GM18909 (cell line): ENCODE results near the gene OR1F1.
"Not testable (repeated sequence)": the region's sequence is repeated elsewhere in the genome, so short reads cannot be mapped to it uniquely, and the experiment has no call there.

Experiments
- ATAC-seq: cut with Tn5 transposase; IDR thresholded peaks from one replicate; pipeline ENCODE4 v1.9.1; 2021; ENCODE audit warnings: mild to moderate bottlenecking; ENCODE audit not compliant: unreplicated experiment, poor library complexity

Gene OR1F1

DNA sequence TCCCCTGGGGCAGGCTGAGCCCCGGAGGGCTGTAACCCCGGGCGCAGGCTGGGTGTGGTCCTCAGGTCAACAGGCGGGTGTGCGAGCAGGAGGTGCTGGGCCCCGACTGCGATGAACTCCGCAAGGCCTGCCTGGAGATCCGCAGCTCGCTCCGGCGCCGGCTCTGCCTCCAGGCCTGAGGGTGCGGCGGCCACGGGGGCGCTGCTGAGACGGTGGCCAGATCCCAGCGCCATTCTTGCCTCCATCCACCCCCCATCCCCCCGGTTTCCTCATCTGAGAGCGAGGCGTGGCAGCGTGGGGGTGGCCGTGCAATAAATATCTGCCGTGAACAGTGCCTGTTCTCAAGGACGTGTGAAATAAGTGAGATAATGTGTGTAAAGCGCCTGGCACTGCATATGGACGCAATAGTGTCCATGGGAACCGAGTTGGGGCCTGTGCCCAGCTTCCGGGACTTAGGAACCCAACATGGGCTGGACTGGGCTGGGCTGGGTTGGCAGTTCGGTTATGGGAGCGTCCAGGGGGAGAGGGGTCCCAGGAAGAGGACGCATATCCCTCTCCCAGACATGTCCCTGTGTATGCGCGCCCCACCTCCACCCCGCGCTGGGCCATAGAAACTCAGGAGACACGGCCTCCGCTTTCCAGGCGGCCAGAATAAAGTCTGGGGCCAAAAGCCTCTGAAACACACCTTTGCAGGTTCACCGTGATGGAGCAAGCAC lies 38.2 kb upstream of the OR1F1 start:
- ATAC-seq: peak; percentile 25

DNA sequence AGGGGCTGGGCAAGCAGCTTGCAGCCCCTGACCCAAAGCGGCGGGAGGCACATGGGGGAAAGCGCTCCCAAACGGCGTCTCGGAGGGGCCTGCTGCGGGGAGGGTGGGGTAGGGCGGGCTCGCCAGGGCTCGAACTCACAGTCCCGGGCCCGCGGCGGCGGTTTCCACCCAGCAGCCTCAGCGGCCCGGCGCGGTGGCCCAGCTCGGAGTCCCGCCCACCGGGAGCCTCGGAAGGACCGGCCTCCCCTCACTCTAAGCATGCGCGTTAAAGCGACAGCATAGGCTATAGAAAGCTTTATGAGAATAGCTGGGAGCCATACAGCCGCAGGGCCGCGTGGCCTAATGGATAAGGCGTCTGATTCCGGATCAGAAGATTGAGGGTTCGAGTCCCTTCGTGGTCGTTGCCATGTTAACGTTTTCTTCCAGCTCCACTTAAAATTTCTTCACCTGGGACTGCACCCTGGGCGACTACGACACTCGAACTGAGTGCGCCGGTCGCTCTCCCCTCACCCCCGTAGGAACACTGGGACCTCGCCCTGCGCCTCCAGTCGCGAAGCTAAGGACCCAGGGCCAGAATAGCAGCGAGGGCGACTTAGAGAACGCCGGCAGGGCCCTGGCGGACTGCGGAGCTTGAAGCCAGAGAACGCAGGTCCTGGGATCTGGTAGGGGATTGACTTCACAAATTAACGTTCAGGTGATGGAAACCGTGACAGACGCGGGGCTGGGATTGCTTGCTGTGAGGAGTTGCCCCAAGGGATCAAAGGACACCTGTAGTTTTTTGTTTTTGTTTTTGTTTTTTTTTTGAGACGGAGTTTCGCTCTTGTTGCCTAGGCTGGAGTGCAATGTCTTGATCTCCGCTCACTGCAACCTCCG lies 37.4 kb upstream of the OR1F1 start:
- peak; percentile 75 for ATAC-seq

DNA sequence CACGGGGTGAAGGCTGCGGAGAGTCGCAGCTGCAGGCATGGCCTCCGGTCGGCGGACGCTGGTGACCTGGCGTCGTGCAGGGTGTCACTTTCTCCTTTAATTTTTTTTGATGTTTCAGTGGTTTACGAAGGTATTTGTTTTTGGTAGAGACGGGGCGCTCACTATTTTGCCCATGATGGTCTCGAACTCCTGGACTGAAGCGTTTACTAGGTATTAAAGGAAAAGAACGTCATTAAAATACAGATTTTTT lies 36.1 kb upstream of the OR1F1 start:
- no peak for ATAC-seq

DNA sequence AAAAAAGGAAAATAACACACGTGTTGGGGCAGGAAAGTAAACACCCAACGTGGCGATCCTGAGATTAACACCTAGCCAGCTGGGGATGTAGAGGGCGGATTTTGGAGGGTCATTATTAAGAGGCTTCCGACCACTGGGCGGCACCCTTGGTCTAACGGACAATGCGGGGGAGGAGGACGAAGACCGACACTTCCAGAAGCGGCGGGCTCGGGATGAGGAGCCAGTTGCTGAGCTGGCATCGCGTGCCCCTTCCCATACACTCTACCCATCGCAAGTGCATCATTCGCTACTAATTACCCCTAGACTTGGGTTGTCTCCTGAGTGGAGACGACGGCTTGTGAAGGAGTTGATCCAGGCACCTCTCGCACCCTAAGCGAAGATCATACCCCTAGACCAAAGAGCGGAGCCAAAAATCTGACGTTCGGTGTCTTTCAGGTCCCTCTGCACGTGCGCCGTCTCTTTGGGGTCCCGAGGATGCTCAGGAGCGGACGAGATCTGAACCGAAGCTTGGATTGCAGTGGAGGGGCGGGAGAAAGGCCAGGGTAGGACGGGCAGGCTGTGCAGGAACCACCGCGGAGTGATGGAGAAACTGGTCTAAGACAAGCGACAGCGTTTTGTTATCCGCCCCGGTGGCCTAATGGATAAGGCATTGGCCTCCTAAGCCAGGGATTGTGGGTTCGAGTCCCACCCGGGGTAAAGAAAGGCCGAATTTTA lies 35.6 kb upstream of the OR1F1 start:
- ATAC-seq: no peak

DNA sequence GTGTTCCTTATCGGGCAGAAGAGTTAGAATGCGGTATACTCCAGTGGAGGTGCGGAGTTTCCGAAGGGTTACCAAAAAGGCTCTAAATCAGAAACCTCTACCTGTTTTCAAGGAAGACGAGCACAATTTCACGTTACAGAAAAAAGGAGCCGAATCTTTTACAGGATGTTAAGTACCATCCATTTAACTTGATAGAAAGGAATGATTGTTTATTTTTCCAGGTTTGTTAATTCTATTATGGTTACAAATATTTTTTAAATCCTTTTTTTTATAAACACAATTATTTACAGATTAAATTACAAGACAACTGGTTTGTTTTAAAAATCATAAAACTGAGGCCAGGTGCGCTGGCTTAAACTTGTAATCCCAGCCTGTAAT lies 35.0 kb upstream of the OR1F1 start:
- ATAC-seq: no peak

DNA sequence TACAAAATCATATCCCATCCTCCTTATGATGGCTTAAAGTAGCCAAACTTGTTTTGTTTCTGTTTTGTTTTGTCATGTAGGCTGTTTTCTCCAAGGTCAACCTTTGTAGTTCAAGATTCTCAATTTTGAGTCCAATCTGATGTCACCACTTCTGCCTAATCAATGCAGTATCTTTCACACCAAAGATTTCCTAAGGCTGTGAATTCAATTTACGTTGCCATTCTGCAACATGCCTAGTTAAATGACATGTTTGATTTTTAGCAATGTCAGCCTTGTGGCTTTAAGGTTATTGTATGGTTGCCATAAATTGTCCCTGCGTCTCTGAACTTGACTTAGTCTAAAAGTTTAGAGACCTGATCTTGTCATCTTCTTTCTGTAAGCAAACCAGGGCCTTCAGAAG lies 32.8 kb upstream of the OR1F1 start:
- ATAC-seq: no peak

DNA sequence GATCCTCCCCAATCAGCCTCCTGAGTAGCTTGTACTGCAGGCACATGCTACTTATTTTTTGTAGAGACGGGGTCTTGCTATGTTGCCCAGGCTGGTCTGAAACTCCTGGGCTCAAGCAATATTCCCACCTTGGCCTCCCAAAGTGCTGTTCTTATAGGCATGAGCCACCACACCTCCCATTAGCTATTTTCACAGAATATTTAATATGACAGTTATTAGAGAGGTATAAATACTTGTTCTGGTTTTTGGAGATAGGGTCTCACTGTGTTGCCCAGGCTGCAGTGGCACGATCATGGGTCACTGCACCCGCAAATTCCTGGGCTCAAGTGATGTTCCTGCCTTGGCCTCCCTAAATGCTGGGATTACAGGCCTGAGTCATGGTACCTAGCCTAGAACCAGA lies 32.0 kb upstream of the OR1F1 start:
- no peak for ATAC-seq

DNA sequence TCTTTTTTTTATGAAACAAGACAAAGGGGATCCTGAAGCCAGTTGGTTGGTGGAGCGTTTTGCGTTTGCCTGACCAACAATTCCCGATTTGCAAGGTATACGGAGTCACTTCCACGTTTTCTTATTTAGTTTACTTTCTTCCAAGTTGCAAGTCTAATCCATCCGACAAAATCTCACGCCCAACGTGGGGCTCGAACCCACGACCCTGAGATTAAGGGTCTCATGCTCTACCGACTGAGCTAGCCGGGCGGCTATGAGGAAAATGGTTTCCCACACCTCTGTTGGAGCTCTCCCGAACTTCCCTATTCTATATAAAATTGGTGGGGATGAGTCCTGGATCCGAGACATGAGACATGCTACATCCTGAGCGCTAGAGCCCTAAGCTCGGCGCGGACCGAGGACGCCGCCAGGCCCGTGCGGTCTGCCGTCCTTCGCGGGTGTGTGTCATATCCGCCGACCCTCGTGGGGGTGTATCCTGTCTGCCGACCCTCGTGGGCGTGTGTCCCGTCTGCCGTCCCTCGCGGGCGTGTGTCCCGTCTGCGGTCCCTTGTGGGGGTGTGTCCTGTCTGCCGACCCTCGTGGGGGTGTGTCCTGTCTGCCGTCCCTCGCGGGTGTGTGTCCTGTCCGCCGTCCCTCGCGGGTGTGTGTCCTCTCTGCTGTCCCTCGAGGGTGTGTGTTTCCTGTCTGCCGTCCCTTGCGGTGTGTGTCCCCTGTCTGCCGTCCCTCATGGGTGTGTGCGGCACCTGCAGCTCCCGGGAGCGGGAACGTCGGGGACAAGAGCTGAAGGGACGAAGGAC lies 30.6 kb upstream of the OR1F1 start:
- ATAC-seq: no peak

DNA sequence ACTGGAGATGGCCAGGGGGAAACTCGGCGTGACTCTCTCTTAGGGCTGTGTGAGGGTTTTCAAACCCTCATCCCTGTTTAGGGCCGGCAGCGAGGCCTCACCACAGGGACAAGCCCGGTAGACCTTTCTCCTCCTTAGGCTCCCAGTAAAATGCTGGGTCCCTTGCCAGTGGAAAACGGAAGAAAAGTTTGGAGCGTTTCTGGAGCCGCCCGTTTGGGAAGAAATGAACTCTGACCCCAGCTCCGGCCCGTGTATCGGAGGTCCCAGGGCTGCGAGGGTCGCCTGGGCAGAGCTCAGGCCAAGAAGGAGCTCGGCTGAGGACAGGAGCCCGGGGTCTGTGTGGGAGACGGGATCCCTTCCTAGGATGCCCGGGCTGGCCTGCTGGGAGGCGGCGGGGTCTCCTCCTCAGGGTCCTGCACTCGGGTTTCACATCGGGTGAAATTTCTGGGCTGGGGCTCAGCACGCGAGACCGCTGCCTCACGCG lies 29.9 kb upstream of the OR1F1 start:
- ATAC-seq: peak; percentile 2

DNA sequence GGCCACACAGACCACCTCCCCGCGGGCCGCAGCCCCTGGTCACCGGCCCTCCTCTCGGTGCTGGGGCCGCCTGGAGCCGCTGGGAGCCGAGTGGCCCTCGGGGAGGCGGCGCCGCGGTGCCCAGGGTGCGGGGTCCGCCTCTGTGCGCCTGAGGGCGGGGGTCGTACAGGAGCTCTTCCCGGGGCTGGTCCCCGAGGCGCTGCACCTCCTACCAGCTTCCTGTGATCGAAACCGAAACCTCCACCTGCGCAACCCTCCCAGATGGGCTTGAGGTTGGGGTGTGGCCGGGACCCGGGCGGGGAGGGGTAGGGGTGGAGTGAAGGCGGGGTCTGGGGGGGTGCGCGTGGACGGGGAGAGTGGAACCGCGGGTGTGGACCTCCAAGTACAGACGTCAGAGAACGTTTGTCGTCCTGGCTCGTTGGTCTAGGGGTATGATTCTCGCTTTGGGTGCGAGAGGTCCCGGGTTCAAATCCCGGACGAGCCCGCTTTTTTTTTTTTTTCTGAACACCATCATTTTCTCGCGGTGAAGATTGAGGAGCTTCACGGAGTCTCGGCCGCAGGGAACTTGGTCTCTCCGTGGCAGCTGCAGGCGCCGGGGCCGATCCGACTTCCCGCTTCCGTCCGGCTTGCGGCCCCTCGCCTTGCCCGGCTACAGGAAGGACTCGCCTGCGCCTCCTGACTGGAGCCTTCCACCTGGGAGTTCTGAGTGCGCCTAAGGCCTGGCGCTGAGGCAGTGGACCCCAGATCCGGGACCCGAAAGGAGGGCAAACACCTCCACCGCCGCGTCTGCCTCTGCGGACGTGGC lies 29.3 kb upstream of the OR1F1 start:
- peak; percentile 39 for ATAC-seq

DNA sequence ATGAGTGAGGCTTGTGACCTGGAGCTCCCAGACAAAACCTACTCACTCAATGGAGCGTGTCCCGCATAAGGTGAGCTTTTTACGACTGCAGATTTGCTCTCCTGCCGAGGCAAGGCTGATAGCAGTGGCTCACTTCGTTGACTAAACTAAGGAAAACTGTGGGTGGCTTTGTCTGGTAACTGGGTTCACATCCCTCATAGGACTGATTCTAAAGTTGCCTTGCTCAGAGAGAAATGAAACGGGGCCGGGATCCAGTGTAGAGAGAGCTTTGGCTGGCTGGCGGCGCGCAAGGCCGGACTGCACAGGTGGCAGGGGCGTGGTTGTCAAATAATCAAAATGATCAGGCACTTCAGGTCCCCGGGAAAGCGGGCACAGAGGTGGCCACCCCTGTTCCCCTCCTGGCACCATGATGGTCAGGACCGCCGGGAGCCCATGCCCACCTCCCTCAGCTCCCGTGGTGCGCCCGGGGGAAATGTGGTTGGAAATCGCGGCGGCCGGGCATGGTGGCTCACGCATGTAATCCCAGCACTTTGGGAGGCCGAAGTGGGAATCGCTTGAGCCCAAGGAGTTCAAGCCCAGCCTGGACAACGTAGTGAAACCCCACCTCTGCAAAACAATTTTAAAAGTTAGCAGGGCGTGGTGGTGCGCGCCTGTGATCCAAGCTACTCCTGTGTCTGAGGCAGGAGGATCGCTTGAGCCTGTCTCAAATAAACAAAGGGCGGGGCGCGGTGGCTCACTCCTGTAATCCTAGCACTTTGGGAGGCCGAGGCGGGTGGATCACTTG lies 26.6 kb upstream of the OR1F1 start:
- no peak for ATAC-seq

DNA sequence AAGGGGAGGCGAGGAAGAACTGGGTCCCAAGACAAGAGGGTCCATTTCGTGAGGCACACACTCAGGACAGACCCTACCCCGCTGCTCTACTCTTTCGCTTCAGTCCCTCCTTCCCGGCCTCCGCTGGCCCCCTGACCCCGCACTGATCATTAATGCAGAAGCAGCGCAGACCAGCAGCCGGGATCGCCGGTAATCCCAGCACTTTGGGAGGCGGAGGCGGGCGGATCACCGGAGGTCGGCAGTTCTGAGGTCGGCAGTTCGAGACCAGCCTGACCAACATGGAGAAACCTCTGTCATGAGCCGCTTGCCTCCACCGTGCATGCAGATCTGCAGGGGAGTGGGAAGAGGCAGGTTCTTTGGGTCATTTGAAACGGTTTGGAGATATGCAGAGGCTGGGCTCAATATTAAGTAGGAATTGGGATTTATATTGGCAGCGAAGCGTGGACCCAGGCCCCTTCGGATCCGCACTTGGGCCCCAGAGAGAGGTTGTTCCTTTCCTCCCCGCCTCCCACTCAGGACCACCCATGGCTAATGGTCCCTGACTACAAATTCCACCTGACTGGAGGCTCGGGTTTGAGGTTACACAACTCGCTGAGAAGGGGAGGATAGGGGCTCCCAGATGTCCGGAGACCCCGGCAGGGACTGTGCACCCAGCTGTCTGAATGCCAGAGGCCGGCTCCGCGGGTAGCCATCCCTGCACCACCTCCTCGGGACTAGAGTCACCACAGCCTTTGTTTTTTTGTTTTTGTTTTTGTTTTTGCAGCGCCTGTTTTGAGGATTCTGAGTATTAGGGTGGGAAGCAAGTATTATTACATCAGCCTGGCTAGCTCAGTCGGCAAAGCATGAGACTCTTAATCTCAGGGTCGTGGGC lies 23.6 kb upstream of the OR1F1 start:
- no peak for ATAC-seq

DNA sequence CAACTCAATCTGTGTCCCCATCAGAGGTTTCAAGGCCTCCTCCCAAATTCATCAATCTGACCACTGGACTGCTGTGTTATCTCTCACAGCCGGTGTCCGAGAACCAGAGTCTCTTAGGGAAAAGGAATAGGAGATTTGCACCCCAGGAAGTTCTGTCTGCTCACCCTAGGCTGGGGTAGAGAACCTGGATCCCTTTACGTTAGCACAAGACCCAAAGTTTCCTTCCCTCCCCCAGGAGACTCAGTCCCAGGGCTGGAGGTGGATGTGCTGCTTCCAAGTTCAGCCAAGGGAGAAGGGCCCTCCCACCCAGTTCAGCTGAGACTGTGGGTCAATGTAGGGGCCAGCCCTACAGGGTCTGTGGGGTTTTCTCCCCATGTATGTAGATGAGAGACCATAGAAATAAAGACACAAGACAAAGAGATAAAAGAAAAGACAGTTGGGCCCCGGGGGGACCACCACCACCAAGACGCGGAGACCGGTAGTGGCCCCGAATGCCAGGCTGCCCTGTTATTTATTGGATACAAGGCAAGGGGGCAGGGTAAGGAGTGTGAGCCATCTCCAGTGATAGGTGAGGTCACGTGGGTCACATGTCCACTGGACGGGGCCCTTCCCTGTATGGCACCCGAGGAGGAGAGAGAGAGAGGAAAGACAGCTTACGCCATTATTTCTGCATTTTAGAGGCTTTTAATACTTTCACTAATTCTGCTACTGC lies 22.7 kb upstream of the OR1F1 start:
- no peak for ATAC-seq

DNA sequence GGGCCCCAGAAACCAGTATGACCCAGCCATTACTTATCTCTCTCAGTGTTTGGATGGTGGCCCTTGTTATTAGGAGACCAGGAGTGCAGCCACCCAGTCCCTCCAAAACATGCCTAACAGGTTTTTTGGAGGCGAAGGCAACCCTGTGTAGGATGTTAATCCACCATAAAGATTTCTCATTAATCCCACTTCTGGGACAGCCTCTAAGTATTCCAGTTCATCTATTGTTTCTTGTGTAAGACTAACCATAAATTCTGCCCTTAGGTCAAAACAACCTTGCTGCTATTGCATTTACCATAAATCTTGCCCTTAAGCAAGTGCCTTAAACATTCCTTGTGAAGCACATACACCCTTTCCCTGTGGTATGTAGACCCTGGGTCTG lies 21.5 kb upstream of the OR1F1 start:
- no peak for ATAC-seq

DNA sequence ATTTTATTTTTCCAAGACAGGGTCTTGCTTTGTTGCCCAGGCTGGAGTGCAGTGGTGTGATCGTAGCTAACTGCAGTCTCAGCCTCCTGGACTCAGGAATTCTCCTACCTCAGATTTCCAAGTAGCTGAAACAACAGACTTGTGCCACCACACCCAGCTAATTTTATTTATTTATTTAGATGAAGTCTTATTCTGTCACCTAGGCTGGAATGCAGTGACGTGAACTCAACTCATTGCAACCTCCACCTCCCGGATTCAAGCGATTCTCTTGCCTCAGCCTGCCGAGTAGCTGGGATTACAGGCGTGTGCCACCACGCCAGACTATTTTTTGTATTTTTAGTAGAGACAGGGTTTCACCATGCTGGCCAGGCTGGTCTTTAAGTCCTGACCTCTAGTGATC lies 19.3 kb upstream of the OR1F1 start:
- ATAC-seq: not testable (repeated sequence)

DNA sequence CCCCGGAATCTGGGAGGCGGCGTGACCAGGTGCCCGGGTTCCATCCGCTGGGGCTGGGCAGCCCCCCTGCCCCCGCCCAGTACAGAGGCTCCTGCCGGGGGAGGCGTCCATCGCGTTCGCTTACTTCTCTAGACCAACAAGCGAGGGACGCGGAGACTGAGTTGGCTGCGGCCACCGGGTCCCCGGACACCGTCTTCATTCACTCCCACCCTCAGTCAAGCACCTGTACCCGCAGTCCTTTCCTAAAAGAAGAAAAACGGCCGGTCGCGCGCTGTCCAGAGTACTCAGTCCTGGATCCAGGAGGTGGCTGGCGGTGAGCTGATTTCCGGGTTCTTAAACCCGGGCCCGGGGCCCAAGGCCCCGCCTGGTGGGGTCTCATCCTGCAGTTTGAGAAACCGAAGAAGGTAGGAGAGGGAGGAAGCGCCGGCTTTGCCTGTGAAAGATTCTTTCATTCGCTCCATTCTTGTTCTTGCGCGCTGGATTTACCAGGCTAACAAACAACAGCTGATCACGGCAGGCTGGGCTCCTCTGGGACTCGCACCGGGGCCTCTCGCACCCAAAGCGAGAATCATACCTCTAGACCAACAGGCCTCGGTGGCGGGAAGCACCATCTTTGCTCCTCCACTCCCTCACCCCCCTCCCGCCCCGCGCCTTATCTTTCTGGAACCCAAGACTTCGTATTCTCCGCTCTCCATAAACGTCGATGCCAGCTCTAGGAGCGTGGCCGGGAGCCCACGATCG lies 17.4 kb upstream of the OR1F1 start:
- no peak for ATAC-seq
